NOMO-1 (cell line): Measurements from ENCODE around the gene TRMT11.
"Not testable (repeated sequence)": the region's sequence is repeated elsewhere in the genome, so short reads cannot be mapped to it uniquely, and the experiment has no call there.

Source experiments
- DNase-seq, 2 experiments: peaks; one replicate each; lab custom pipeline; 2025; ENCODE audit not compliant: unreplicated experiment in 2 of 2; lab: John Stamatoyannopoulos, UW

Gene TRMT11

GRCh38 chr6:125989631-125990030, 3.3 kb downstream of the TRMT11 start:
- DNase-seq = no peak

GRCh38 chr6:125991653-125992052, 5.3 kb downstream of the TRMT11 start:
- DNase-seq = no peak

- DNase-seq = no peak
Measured at GRCh38 chr6:125994670-125995488, 8.5 kb downstream of the TRMT11 start.

GRCh38 chr6:125995972-125996580, 9.7 kb downstream of the TRMT11 start:
- peak; percentile 60 to 61 for DNase-seq

GRCh38 chr6:126002755-126003679, 16.7 kb downstream of the TRMT11 start:
- no peak for DNase-seq

- no peak for DNase-seq
Measured at GRCh38 chr6:126007800-126008199, 21.5 kb downstream of the TRMT11 start.

GRCh38 chr6:126010040-126010439, 23.7 kb downstream of the TRMT11 start:
- no peak for DNase-seq

- no peak for DNase-seq
Measured at GRCh38 chr6:126015863-126016262, 29.5 kb downstream of the TRMT11 start.

- DNase-seq = no peak
Measured at GRCh38 chr6:126016591-126016990, 30.3 kb downstream of the TRMT11 start.

GRCh38 chr6:126017668-126018067, 31.3 kb downstream of the TRMT11 start:
- DNase-seq = no peak

GRCh38 chr6:126020305-126021050, 34.1 kb downstream of the TRMT11 start:
- DNase-seq = no peak

GRCh38 chr6:126023474-126023873, 37.1 kb downstream of the TRMT11 start:
- not testable (repeated sequence) for DNase-seq

GRCh38 chr6:126026001-126026400, 39.7 kb downstream of the TRMT11 start:
- no peak for DNase-seq

- no peak for DNase-seq
Measured at GRCh38 chr6:126027601-126028000, 41.3 kb downstream of the TRMT11 start.

- no peak for DNase-seq
Measured at GRCh38 chr6:126030045-126030444, 43.7 kb downstream of the TRMT11 start.

GRCh38 chr6:126033696-126034095, 47.4 kb downstream of the TRMT11 start:
- peak; percentile 20 to 50 for DNase-seq

GRCh38 chr6:126034656-126035055, 48.3 kb downstream of the TRMT11 start:
- no peak for DNase-seq

- no peak for DNase-seq
Measured at GRCh38 chr6:126035764-126036163, 49.4 kb downstream of the TRMT11 start.

- no peak for DNase-seq
Measured at GRCh38 chr6:126038234-126038633, 51.9 kb downstream of the TRMT11 start.

- DNase-seq = no peak
Measured at GRCh38 chr6:126039284-126039683, 52.9 kb downstream of the TRMT11 start.

- no peak for DNase-seq
Measured at GRCh38 chr6:126040394-126040793, 54.1 kb downstream of the TRMT11 start.
